Measurements from ENCODE around the gene ADK. TPM values are rescaled to one million over a fixed set of nuclear protein-coding genes. Genes with fewer than 3 reads are reported as not detected.

Gene ADK
- total and polyA plus RNA-seq, 7 experiments from 2014 or later = 20.7 to 43.8 (median 25.3) TPM

DNA sequence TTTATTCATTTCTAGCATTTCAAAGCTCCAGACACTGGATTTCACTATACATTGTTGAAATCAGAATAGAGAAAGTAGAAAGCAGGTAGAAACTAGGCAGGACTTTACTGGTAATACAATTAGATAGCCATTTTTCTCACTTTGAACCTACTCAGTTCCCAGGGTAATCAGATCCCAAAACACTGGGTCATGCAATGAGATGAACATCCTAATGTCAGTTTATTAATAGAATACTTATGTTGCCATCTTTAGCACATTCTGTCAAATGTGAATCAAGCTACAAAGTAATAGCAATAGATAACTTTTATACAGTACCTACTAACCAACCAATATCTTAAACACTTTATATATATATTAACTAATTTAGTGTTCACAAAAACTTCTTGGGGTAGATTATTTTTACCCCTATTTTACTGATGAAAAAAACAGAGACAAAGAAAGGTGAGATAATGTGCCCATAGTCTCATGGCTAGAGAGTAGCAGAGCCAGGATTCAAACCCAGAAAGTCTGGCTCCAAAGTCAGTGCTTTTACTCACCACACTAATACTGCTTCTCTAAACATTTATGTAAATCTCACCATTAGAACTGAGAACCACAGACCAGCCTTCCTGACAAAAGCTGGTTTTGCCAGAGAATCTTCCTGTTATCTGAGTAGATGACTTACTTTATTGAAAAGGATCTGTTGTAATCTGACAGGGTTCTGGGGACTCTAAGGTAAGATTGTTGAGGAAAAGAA is 521.6 kb downstream of the ADK start:
- Histone ChIP-seq H3K36me3 (ENCODE audit: control insufficient read depth in 2 of 3, insufficient read depth in 3 of 3, low read length in 3 of 3) (peaks cover 0 to 18% (median 0%) of the 10 kb centered on the region in 3 experiments), H3K4me3 (ENCODE audit: low read length) (no peak overlapping the region), H3K9me3 (ENCODE audit: control insufficient read depth in 2 of 3, low read length in 3 of 3) (peaks cover 0 to 10% (median 0%) of the 10 kb centered on the region in 3 experiments), H3K27ac (ENCODE audit: low read depth, low read length) (no peak overlapping the region), H3K4me1 (ENCODE audit: control insufficient read depth in 2 of 2, insufficient read depth in 2 of 2, low read length in 2 of 2) (no peaks in the 10 kb centered on the region), H3K27me3 (ENCODE audit: control insufficient read depth in 2 of 2, insufficient read depth in 2 of 2, low read length in 2 of 2) (no peaks in the 10 kb centered on the region)
- Mint-ChIP-seq H3K9me3 (peaks cover 0 to 16% (median 6%) of the 10 kb centered on the region in 11 donors), H3K27ac (no peak overlapping the region), H3K27me3 (no peaks in the 10 kb centered on the region), H3K4me1 (peaks cover 0 to 5% (median 3%) of the 10 kb centered on the region in 7 donors), H3K4me3 (no peak overlapping the region), H3K36me3 (peaks cover 14 to 55% (median 52%) of the 10 kb centered on the region in 5 donors)
- intact Hi-C loops (cut with micrococcal nuclease) = no loop called here
- POLR2A ChIA-PET = no interaction called here
- DNase-seq (no peak), ATAC-seq (no peak)
- CTCF ChIA-PET = no interaction called here

DNA sequence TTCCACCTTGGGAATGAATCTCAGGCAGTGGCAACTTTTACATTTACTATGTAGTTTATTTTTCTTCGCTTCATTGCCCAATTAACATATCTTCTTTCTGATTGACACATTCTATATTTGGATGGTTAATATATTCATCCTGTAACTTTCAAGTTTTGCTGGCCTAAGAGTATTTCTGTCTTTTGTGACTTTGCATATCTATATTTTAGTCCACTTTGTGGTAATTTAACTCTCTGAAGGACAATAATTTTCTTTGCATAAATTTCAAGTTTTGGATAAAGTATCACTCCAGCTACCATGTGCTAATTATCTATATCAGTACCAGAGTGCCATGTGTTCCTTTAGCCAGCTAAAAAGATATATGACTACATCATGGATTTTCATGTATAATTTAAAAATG is 523.9 kb downstream of the ADK start:
- CTCF ChIA-PET = no interaction called here

DNA sequence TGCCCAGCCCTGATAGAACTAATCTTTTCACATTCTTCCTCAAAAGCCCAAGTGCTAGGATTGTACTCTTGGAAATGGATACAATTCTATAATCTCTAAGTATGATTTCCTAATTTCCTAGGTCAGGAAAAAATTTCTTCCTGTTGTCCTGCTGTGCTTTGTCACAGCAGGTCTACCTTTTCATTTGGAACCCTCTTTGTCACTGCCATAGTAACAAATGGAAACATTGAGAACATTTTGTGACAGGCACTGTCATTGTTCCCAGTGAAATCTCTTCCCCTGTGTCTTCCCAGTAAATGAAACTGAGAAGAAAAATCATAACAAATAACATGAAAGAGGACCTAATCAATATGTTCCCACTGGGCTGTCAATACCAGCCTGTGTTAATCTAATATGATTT is 524.5 kb downstream of the ADK start:
- H3K4me1 ChIP-seq (ENCODE audit: control insufficient read depth in 2 of 2, insufficient read depth in 2 of 2, low read length in 2 of 2) = no peaks in the 10 kb centered on the region
- H3K4me3 ChIP-seq (ENCODE audit: low read length) = no peak overlapping the region
- DNase-seq = no peak
- no peaks in the 10 kb centered on the region for H3K27me3 ChIP-seq (ENCODE audit: control insufficient read depth in 2 of 2, insufficient read depth in 2 of 2, low read length in 2 of 2)
- no peak for ATAC-seq
- intact Hi-C loops (cut with micrococcal nuclease) = no loop called here
- Mint-ChIP-seq H3K36me3 (peaks cover 14 to 60% (median 49%) of the 10 kb centered on the region in 5 donors), H3K4me1 (peaks cover 0 to 8% (median 4%) of the 10 kb centered on the region in 7 donors), H3K27me3 (no peaks in the 10 kb centered on the region), H3K27ac (peak overlapping the region in 1 of 9 donors; percentile 44), H3K9me3 (peaks cover 0 to 16% (median 6%) of the 10 kb centered on the region in 11 donors), H3K4me3 (no peak overlapping the region)
- POLR2A ChIA-PET = no interaction called here
- peaks cover 0 to 10% (median 0%) of the 10 kb centered on the region in 3 experiments for H3K9me3 ChIP-seq (ENCODE audit: control insufficient read depth in 2 of 3, low read length in 3 of 3)
- no peak overlapping the region for H3K27ac ChIP-seq (ENCODE audit: low read depth, low read length)
- CTCF ChIA-PET = no interaction called here
- peaks cover 0 to 18% (median 0%) of the 10 kb centered on the region in 3 experiments for H3K36me3 ChIP-seq (ENCODE audit: control insufficient read depth in 2 of 3, insufficient read depth in 3 of 3, low read length in 3 of 3)

More for the DNA sequence above, 523.9 kb downstream of the ADK start:
- Histone ChIP-seq H3K36me3 (ENCODE audit: control insufficient read depth in 2 of 3, insufficient read depth in 3 of 3, low read length in 3 of 3) (peaks cover 0 to 18% (median 0%) of the 10 kb centered on the region in 3 experiments), H3K27ac (ENCODE audit: low read depth, low read length) (no peak overlapping the region), H3K27me3 (ENCODE audit: control insufficient read depth in 2 of 2, insufficient read depth in 2 of 2, low read length in 2 of 2) (no peaks in the 10 kb centered on the region), H3K9me3 (ENCODE audit: control insufficient read depth in 2 of 3, low read length in 3 of 3) (peaks cover 0 to 10% (median 0%) of the 10 kb centered on the region in 3 experiments), H3K4me1 (ENCODE audit: control insufficient read depth in 2 of 2, insufficient read depth in 2 of 2, low read length in 2 of 2) (no peaks in the 10 kb centered on the region), H3K4me3 (ENCODE audit: low read length) (no peak overlapping the region)
- ATAC-seq (no peak), DNase-seq (no peak)
- Mint-ChIP-seq H3K27me3 (no peaks in the 10 kb centered on the region), H3K9me3 (peaks cover 0 to 16% (median 6%) of the 10 kb centered on the region in 11 donors), H3K36me3 (peaks cover 14 to 62% (median 52%) of the 10 kb centered on the region in 5 donors), H3K4me1 (peaks cover 0 to 8% (median 4%) of the 10 kb centered on the region in 7 donors), H3K4me3 (no peak overlapping the region), H3K27ac (no peak overlapping the region)
- POLR2A ChIA-PET = no interaction called here
- intact Hi-C loops (cut with micrococcal nuclease) = no loop called here

DNA sequence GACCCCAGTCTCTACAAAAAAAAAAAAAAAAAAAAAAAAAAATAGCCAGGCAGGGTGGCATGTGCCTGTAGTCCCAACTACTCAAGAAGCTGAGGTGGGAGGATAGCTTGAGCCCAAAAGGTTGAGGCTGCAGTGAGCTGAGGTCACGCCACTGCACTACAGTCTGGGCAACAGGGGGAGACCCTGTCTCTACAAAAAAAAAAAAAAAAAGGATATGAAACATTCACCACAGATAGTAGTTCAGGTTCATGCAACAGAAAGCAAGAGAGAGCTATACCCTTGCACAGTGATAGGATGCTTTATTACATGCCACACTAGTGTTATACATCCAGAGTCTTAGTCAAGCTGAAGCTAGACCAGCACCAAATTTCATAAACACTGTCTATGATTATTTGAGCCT is 526.9 kb downstream of the ADK start:
- Mint-ChIP-seq H3K4me3 (no peak overlapping the region), H3K4me1 (peaks cover 0 to 22% (median 19%) of the 10 kb centered on the region in 7 donors)
- POLR2A ChIA-PET = no interaction called here

DNA sequence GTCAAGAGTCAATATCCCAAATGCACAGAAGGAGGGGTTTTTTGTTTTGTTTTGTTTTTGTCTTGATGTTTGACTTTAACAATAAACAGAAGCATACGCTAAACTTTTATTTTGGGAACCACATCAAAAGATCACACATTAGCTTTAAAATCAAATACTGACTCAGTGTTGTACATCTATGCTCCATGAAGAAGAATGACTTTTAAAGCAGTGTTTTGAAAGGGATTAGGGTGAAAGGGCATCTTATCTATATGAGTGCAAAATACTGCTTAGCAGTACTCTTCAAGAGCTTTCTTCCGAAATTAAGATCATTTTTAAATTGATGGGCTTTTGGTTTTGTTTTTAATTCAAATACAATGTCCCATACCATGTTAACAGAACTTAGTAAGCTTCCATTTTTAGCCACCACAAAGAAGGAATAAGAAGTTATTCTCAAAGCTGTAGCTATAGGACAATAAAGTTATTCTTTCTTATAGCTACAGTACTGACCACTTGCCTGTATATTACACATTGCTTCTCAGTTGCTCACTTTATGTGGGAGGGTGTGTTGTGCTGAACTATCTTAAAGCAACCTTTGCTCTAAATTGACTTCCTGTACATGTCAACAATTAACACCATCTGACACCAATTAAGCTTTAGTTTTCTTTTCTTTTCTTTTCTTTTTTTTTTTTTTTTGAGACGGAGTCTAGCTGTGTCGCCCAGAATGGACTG is 531.1 kb downstream of the ADK start:
- ATAC-seq = no peak
- H3K27ac Mint-ChIP-seq = peak overlapping the region in 4 of 9 donors; percentile 24 to 72 (median 66)
- intact Hi-C loops (cut with micrococcal nuclease) = no loop called here

More for the DNA sequence above, 526.9 kb downstream of the ADK start:
- ATAC-seq = no peak
- H3K36me3 ChIP-seq (ENCODE audit: control insufficient read depth in 2 of 3, insufficient read depth in 3 of 3, low read length in 3 of 3) = peaks cover 0 to 15% (median 0%) of the 10 kb centered on the region in 3 experiments
- Mint-ChIP-seq H3K36me3 (peaks cover 7 to 41% (median 37%) of the 10 kb centered on the region in 5 donors), H3K27me3 (no peaks in the 10 kb centered on the region), H3K27ac (peak overlapping the region in 1 of 9 donors; percentile 45), H3K9me3 (peaks cover 0 to 13% (median 3%) of the 10 kb centered on the region in 11 donors)
- intact Hi-C loops (cut with micrococcal nuclease) = no loop called here
- CTCF ChIA-PET = interaction anchor here (0.6 kb wide), 1 partner anchor 308 kb away, joined by 3 read pairs; no protein-coding TSS in a partner anchor
- H3K27ac ChIP-seq (ENCODE audit: low read depth, low read length) = no peak overlapping the region
- H3K9me3 ChIP-seq (ENCODE audit: control insufficient read depth in 2 of 3, low read length in 3 of 3) = peaks cover 0 to 9% (median 0%) of the 10 kb centered on the region in 3 experiments
- no peak for DNase-seq
- H3K4me1 ChIP-seq (ENCODE audit: control insufficient read depth in 2 of 2, insufficient read depth in 2 of 2, low read length in 2 of 2) = peaks cover 0 to 3% of the 10 kb centered on the region in 2 donors
- no peak overlapping the region for H3K4me3 ChIP-seq (ENCODE audit: low read length)
- H3K27me3 ChIP-seq (ENCODE audit: control insufficient read depth in 2 of 2, insufficient read depth in 2 of 2, low read length in 2 of 2) = no peaks in the 10 kb centered on the region

DNA sequence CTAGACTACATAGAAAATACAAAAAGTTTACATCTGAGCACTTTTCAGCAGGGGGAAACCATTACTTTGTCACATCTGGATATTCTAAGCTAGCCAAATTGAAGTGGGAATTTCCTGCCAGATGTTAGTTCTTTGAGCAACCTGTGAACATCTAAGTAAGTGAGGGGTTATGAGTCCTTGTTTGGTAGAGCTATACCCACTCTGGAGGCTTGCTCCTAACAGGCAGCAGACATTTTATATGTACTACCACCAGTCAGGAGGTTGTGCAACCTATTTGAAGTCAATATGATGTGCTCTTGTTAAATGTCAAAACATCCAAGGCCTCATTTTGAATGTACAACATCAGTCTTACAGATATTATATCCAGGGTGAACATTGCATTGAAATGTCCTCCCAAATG is 532.0 kb downstream of the ADK start:
- H3K27me3 ChIP-seq (ENCODE audit: control insufficient read depth in 2 of 2, insufficient read depth in 2 of 2, low read length in 2 of 2) = no peaks in the 10 kb centered on the region
- H3K36me3 ChIP-seq (ENCODE audit: control insufficient read depth in 2 of 3, insufficient read depth in 3 of 3, low read length in 3 of 3) = no peaks in the 10 kb centered on the region
- Mint-ChIP-seq H3K27me3 (no peaks in the 10 kb centered on the region), H3K9me3 (peaks cover 0 to 2% (median 0%) of the 10 kb centered on the region in 11 donors), H3K4me1 (peaks cover 0 to 21% (median 14%) of the 10 kb centered on the region in 7 donors), H3K36me3 (peaks cover 0 to 44% (median 22%) of the 10 kb centered on the region in 5 donors), H3K4me3 (no peak overlapping the region), H3K27ac (peak overlapping the region in 2 of 9 donors; percentile 20 to 31)
- H3K4me3 ChIP-seq (ENCODE audit: low read length) = no peak overlapping the region
- intact Hi-C loops (cut with micrococcal nuclease) = no loop called here
- no peak for DNase-seq
- ChIA-PET POLR2A (no interaction called here), CTCF (no interaction called here)
- no peak for ATAC-seq
- no peaks in the 10 kb centered on the region for H3K9me3 ChIP-seq (ENCODE audit: control insufficient read depth in 2 of 3, low read length in 3 of 3)
- no peak overlapping the region for H3K27ac ChIP-seq (ENCODE audit: low read depth, low read length)
- peaks cover 0 to 3% of the 10 kb centered on the region in 2 donors for H3K4me1 ChIP-seq (ENCODE audit: control insufficient read depth in 2 of 2, insufficient read depth in 2 of 2, low read length in 2 of 2)

More for the DNA sequence above, 531.1 kb downstream of the ADK start:
- no peaks in the 10 kb centered on the region for H3K9me3 ChIP-seq (ENCODE audit: control insufficient read depth in 2 of 3, low read length in 3 of 3)
- H3K4me3 ChIP-seq (ENCODE audit: low read length) = no peak overlapping the region
- Mint-ChIP-seq H3K27me3 (no peaks in the 10 kb centered on the region), H3K36me3 (peaks cover 0 to 34% (median 27%) of the 10 kb centered on the region in 5 donors), H3K9me3 (peaks cover 0 to 2% (median 0%) of the 10 kb centered on the region in 11 donors), H3K4me1 (peaks cover 0 to 22% (median 19%) of the 10 kb centered on the region in 7 donors), H3K4me3 (peak overlapping the region in 2 of 10 donors; percentile 13 to 28)
- no peak overlapping the region for H3K27ac ChIP-seq (ENCODE audit: low read depth, low read length)
- CTCF ChIA-PET = no interaction called here
- no peaks in the 10 kb centered on the region for H3K36me3 ChIP-seq (ENCODE audit: control insufficient read depth in 2 of 3, insufficient read depth in 3 of 3, low read length in 3 of 3)
- DNase-seq = no peak
- POLR2A ChIA-PET = no interaction called here
- peaks cover 0 to 3% of the 10 kb centered on the region in 2 donors for H3K4me1 ChIP-seq (ENCODE audit: control insufficient read depth in 2 of 2, insufficient read depth in 2 of 2, low read length in 2 of 2)
- no peaks in the 10 kb centered on the region for H3K27me3 ChIP-seq (ENCODE audit: control insufficient read depth in 2 of 2, insufficient read depth in 2 of 2, low read length in 2 of 2)
